WTC11 (cell line): ENCODE results near the gene UCN. TPM values are rescaled to one million over a fixed set of nuclear protein-coding genes. Genes with fewer than 3 reads are reported as not detected.
A peak's percentile ranks its signal among the peaks of the same experiment; 100 is the strongest.

Source experiments
- ELF4 ChIP-seq: sonication (generic); formaldehyde crosslinking; IDR thresholded peaks from 2 replicates; pipeline ENCODE4 v1.8.1; 2022; ENCODE audit warnings: low read depth, mild to moderate bottlenecking, moderate library complexity, missing genetic modification reagents
- ETV6 ChIP-seq: sonication (generic); formaldehyde crosslinking; IDR thresholded peaks from 2 replicates; pipeline ENCODE4 v1.8.1; 2022; ENCODE audit warnings: mild to moderate bottlenecking, missing genetic modification reagents
- FOXJ3 ChIP-seq: sonication (generic); formaldehyde crosslinking; IDR thresholded peaks from 2 replicates; pipeline ENCODE4 v1.9.0; 2021; ENCODE audit warnings: missing genetic modification reagents, mild to moderate bottlenecking, borderline replicate concordance
- FOXP1 ChIP-seq: sonication (generic); formaldehyde crosslinking; IDR thresholded peaks from 2 replicates; pipeline ENCODE4 v1.8.0; 2022; ENCODE audit warnings: missing genetic modification reagents, mild to moderate bottlenecking, moderate library complexity, borderline replicate concordance
- JUN ChIP-seq: sonication (generic); formaldehyde crosslinking; IDR thresholded peaks from 2 replicates; pipeline ENCODE4 v1.8.0; 2023; ENCODE audit warnings: mild to moderate bottlenecking, missing genetic modification reagents
- KAT7 ChIP-seq: sonication (generic); formaldehyde crosslinking; IDR thresholded peaks from 2 replicates; pipeline ENCODE4 v1.8.1; 2023; ENCODE audit warnings: missing genetic modification reagents, mild to moderate bottlenecking, borderline replicate concordance
- MXD4 ChIP-seq: fragments of 250-450 bp; sonication (Bioruptor Pico); IDR thresholded peaks from 2 replicates; pipeline ENCODE4 v1.8.0; 2021; ENCODE audit warnings: mild to moderate bottlenecking, moderate library complexity, borderline replicate concordance
- NR2C2 ChIP-seq: sonication (generic); formaldehyde crosslinking; IDR thresholded peaks from 2 replicates; pipeline ENCODE4 v1.8.0; 2022; ENCODE audit warnings: mild to moderate bottlenecking, missing genetic modification reagents
- SMAD3 ChIP-seq: sonication (generic); formaldehyde crosslinking; IDR thresholded peaks from 2 replicates; pipeline ENCODE4 v1.8.0; 2022; ENCODE audit warnings: missing genetic modification reagents, mild to moderate bottlenecking, borderline replicate concordance
- SMAD4 ChIP-seq: sonication (generic); formaldehyde crosslinking; IDR thresholded peaks from 2 replicates; pipeline ENCODE4 v1.8.0; 2022; ENCODE audit warnings: mild to moderate bottlenecking, missing genetic modification reagents
- SOX15 ChIP-seq: fragments of 250-450 bp; sonication (Bioruptor Pico); IDR thresholded peaks from 2 replicates; pipeline ENCODE4 v1.9.0; 2021; ENCODE audit warnings: mild to moderate bottlenecking
- SP1 ChIP-seq: sonication (generic); formaldehyde crosslinking; conservative IDR thresholded peaks from 2 replicates; pipeline ENCODE4 v1.8.1; 2022; ENCODE audit warnings: missing genetic modification reagents
- TCF7 ChIP-seq: sonication (generic); formaldehyde crosslinking; IDR thresholded peaks from 2 replicates; pipeline ENCODE4 v1.8.0; 2022; ENCODE audit warnings: mild to moderate bottlenecking, low read depth, missing genetic modification reagents, moderate library complexity
- TEAD1 ChIP-seq: sonication (generic); formaldehyde crosslinking; IDR thresholded peaks from 2 replicates; pipeline ENCODE4 v1.8.0; 2022; ENCODE audit warnings: mild to moderate bottlenecking, missing genetic modification reagents
- ZBTB21 ChIP-seq: sonication (generic); formaldehyde crosslinking; IDR thresholded peaks from 2 replicates; pipeline ENCODE4 v1.8.1; 2023; ENCODE audit warnings: mild to moderate bottlenecking, missing genetic modification reagents, borderline replicate concordance
- ZNF121 ChIP-seq: sonication (generic); formaldehyde crosslinking; IDR thresholded peaks from 2 replicates; pipeline ENCODE4 v1.8.0; 2023; ENCODE audit warnings: missing genetic modification reagents
- ZNF263 ChIP-seq: sonication (generic); formaldehyde crosslinking; IDR thresholded peaks from 2 replicates; pipeline ENCODE4 v1.8.1; 2022; ENCODE audit warnings: low read depth, mild to moderate bottlenecking, moderate library complexity, missing genetic modification reagents
- total RNA-seq: library from RNA; stranded (reverse); gene quantifications from 3 replicates; pipeline ENCODE4 v1.2.3, GENCODE V29; 2021
- TF ChIP-seq, protein P1 (sequence below): sonication (generic); formaldehyde crosslinking; IDR thresholded peaks from 2 replicates; pipeline ENCODE4 v1.8.0; 2022; ENCODE audit warnings: mild to moderate bottlenecking, missing genetic modification reagents
- TF ChIP-seq, protein P2 (sequence below): sonication (generic); formaldehyde crosslinking; IDR thresholded peaks from 2 replicates; pipeline ENCODE4 v1.8.0; 2023; ENCODE audit warnings: missing genetic modification reagents
- TF ChIP-seq, protein P3 (sequence below): fragments of 250-450 bp; sonication (Bioruptor Pico); IDR thresholded peaks from 2 replicates; pipeline ENCODE4 v1.8.0; 2021; ENCODE audit warnings: mild to moderate bottlenecking
- TF ChIP-seq, protein P4 (sequence below): sonication (generic); formaldehyde crosslinking; IDR thresholded peaks from 2 replicates; pipeline ENCODE4 v1.8.1; 2023; ENCODE audit warnings: mild to moderate bottlenecking, missing genetic modification reagents
- TF ChIP-seq, protein P5 (sequence below): sonication (generic); formaldehyde crosslinking; IDR thresholded peaks from 2 replicates; pipeline ENCODE4 v1.8.1; 2022; ENCODE audit warnings: mild to moderate bottlenecking, moderate library complexity, missing genetic modification reagents
- TF ChIP-seq, protein P6 (sequence below): sonication (generic); formaldehyde crosslinking; IDR thresholded peaks from 2 replicates; pipeline ENCODE4 v1.8.1; 2022; ENCODE audit warnings: missing genetic modification reagents, borderline replicate concordance
- TF ChIP-seq, protein P7 (sequence below): sonication (generic); formaldehyde crosslinking; IDR thresholded peaks from 2 replicates; pipeline ENCODE4 v1.8.0; 2022; ENCODE audit warnings: mild to moderate bottlenecking, missing genetic modification reagents
- TF ChIP-seq, protein P8 (sequence below): fragments of 250-450 bp; sonication (Bioruptor Pico); IDR thresholded peaks from 2 replicates; pipeline ENCODE4 v1.9.0; 2021; ENCODE audit warnings: moderate library complexity, mild to moderate bottlenecking, inconsistent platforms, borderline replicate concordance
- TF ChIP-seq, protein P9 (sequence below): sonication (generic); formaldehyde crosslinking; conservative IDR thresholded peaks from 2 replicates; pipeline ENCODE4 v1.8.1; 2023; ENCODE audit warnings: mild to moderate bottlenecking, low read depth, missing genetic modification reagents, moderate library complexity
- TF ChIP-seq, protein P10 (sequence below): fragments of 250-450 bp; sonication (Bioruptor Pico); IDR thresholded peaks from 2 replicates; pipeline ENCODE4 v1.9.0; 2021; ENCODE audit warnings: mild to moderate bottlenecking

The UCN gene
- total RNA-seq, 1 experiment from 2014 or later = 0.68 TPM

DNA sequence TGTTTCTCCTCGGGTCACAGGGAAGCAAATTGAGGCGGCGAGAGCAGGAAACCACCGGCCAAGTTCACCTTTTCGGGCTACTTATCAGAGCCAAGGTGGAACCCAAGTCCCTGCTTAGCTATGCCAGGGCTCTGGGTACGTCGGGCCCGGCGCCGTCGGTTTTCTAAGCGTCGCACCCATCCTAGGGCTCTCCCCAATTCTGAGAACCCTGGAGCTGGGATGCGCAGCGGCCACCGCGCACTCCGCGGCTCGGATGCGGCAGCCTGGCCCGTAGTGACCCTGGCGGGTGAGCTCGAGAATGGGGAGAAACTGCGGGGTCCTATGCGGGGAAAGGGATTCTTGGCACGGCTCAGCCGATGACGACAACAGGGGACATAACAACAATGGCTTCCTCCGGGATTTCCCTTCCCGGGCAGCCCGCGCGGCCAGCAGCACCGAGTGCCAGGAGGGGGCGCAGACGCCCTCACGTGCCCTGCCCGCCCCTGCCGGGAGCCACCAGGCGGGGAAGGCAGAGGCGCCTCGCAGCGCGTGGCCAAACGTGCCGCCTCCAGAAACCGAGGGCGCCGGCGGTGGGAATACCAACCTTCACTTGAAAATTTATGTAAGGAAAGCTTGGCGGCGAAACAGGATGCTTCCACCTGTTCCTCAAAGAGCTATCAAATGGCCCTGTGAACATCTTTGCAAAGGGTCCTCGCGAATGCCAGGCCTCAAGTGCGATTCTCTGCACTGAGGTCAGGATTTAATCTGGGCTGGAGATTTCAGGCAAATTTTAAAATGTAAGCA is 43.3 kb downstream of the UCN start (continued):
- TF ChIP-seq, protein P1, sequence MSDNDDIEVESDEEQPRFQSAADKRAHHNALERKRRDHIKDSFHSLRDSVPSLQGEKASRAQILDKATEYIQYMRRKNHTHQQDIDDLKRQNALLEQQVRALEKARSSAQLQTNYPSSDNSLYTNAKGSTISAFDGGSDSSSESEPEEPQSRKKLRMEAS (CRISPR knock-in tag) = peak; percentile 98
- TF ChIP-seq SP1 (CRISPR knock-in tag) = no peak
- TF ChIP-seq MXD4 (CRISPR knock-in tag) = no peak
- TF ChIP-seq FOXP1 = peak; percentile 97
- no peak for TF ChIP-seq SOX15 (CRISPR knock-in tag)
- 0 out of 2 replicates have a peak, but pooled peaks have one; percentile 46 for TF ChIP-seq ELF4
- TF ChIP-seq, protein P2, sequence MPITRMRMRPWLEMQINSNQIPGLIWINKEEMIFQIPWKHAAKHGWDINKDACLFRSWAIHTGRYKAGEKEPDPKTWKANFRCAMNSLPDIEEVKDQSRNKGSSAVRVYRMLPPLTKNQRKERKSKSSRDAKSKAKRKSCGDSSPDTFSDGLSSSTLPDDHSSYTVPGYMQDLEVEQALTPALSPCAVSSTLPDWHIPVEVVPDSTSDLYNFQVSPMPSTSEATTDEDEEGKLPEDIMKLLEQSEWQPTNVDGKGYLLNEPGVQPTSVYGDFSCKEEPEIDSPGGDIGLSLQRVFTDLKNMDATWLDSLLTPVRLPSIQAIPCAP (CRISPR knock-in tag) = peak; percentile 92
- no peak for TF ChIP-seq JUN (CRISPR knock-in tag)
- TF ChIP-seq ZNF263 = peak; percentile 55
- TF ChIP-seq, protein P3, sequence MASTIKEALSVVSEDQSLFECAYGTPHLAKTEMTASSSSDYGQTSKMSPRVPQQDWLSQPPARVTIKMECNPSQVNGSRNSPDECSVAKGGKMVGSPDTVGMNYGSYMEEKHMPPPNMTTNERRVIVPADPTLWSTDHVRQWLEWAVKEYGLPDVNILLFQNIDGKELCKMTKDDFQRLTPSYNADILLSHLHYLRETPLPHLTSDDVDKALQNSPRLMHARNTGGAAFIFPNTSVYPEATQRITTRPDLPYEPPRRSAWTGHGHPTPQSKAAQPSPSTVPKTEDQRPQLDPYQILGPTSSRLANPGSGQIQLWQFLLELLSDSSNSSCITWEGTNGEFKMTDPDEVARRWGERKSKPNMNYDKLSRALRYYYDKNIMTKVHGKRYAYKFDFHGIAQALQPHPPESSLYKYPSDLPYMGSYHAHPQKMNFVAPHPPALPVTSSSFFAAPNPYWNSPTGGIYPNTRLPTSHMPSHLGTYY = no peak
- TF ChIP-seq, protein P4, sequence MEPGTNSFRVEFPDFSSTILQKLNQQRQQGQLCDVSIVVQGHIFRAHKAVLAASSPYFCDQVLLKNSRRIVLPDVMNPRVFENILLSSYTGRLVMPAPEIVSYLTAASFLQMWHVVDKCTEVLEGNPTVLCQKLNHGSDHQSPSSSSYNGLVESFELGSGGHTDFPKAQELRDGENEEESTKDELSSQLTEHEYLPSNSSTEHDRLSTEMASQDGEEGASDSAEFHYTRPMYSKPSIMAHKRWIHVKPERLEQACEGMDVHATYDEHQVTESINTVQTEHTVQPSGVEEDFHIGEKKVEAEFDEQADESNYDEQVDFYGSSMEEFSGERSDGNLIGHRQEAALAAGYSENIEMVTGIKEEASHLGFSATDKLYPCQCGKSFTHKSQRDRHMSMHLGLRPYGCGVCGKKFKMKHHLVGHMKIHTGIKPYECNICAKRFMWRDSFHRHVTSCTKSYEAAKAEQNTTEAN (CRISPR knock-in tag) = peak; percentile 84; the same call in 1 of the 2 replicates
- TF ChIP-seq, protein P5, sequence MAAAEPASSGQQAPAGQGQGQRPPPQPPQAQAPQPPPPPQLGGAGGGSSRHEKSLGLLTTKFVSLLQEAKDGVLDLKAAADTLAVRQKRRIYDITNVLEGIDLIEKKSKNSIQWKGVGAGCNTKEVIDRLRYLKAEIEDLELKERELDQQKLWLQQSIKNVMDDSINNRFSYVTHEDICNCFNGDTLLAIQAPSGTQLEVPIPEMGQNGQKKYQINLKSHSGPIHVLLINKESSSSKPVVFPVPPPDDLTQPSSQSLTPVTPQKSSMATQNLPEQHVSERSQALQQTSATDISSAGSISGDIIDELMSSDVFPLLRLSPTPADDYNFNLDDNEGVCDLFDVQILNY (CRISPR knock-in tag) = peak; percentile 91
- TF ChIP-seq KAT7 (CRISPR knock-in tag) = peak; percentile 85; the same call in 1 of the 2 replicates
- 0 out of 2 replicates have a peak, but pooled peaks have one; percentile 27 for TF ChIP-seq ZBTB21 (CRISPR knock-in tag)
- TF ChIP-seq NR2C2 = no peak
- peak; percentile 23; the same call in 1 of the 2 replicates for TF ChIP-seq ZNF121
- no peak for TF ChIP-seq SMAD4 (CRISPR knock-in tag)
- TF ChIP-seq SMAD3 (CRISPR knock-in tag) = peak; percentile 78; the same call in 1 of the 2 replicates
- TF ChIP-seq, protein P6, sequence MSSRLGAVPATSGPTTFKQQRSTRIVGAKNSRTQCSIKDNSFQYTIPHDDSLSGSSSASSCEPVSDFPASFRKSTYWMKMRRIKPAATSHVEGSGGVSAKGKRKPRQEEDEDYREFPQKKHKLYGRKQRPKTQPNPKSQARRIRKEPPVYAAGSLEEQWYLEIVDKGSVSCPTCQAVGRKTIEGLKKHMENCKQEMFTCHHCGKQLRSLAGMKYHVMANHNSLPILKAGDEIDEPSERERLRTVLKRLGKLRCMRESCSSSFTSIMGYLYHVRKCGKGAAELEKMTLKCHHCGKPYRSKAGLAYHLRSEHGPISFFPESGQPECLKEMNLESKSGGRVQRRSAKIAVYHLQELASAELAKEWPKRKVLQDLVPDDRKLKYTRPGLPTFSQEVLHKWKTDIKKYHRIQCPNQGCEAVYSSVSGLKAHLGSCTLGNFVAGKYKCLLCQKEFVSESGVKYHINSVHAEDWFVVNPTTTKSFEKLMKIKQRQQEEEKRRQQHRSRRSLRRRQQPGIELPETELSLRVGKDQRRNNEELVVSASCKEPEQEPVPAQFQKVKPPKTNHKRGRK (CRISPR knock-in tag) = 0 out of 2 replicates have a peak, but pooled peaks have one; percentile 42
- peak; percentile 93 for TF ChIP-seq ETV6
- TF ChIP-seq, protein P7, sequence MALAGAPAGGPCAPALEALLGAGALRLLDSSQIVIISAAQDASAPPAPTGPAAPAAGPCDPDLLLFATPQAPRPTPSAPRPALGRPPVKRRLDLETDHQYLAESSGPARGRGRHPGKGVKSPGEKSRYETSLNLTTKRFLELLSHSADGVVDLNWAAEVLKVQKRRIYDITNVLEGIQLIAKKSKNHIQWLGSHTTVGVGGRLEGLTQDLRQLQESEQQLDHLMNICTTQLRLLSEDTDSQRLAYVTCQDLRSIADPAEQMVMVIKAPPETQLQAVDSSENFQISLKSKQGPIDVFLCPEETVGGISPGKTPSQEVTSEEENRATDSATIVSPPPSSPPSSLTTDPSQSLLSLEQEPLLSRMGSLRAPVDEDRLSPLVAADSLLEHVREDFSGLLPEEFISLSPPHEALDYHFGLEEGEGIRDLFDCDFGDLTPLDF = peak; percentile 95
- TF ChIP-seq TCF7 (CRISPR knock-in tag) = 0 out of 2 replicates have a peak, but pooled peaks have one; percentile 71
- TF ChIP-seq, protein P8, sequence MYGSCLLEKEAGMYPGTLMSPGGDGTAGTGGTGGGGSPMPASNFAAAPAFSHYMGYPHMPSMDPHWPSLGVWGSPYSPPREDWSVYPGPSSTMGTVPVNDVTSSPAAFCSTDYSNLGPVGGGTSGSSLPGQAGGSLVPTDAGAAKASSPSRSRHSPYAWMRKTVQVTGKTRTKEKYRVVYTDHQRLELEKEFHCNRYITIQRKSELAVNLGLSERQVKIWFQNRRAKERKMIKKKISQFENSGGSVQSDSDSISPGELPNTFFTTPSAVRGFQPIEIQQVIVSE (CRISPR knock-in tag) = no peak
- TF ChIP-seq, protein P9, sequence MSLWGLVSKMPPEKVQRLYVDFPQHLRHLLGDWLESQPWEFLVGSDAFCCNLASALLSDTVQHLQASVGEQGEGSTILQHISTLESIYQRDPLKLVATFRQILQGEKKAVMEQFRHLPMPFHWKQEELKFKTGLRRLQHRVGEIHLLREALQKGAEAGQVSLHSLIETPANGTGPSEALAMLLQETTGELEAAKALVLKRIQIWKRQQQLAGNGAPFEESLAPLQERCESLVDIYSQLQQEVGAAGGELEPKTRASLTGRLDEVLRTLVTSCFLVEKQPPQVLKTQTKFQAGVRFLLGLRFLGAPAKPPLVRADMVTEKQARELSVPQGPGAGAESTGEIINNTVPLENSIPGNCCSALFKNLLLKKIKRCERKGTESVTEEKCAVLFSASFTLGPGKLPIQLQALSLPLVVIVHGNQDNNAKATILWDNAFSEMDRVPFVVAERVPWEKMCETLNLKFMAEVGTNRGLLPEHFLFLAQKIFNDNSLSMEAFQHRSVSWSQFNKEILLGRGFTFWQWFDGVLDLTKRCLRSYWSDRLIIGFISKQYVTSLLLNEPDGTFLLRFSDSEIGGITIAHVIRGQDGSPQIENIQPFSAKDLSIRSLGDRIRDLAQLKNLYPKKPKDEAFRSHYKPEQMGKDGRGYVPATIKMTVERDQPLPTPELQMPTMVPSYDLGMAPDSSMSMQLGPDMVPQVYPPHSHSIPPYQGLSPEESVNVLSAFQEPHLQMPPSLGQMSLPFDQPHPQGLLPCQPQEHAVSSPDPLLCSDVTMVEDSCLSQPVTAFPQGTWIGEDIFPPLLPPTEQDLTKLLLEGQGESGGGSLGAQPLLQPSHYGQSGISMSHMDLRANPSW = 0 out of 2 replicates have a peak, but pooled peaks have one; percentile 73
- TF ChIP-seq, protein P10, sequence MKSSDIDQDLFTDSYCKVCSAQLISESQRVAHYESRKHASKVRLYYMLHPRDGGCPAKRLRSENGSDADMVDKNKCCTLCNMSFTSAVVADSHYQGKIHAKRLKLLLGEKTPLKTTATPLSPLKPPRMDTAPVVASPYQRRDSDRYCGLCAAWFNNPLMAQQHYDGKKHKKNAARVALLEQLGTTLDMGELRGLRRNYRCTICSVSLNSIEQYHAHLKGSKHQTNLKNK (CRISPR knock-in tag) = no peak
- TF ChIP-seq FOXJ3 (CRISPR knock-in tag) = 0 out of 2 replicates have a peak, but pooled peaks have one; percentile 29
- TF ChIP-seq TEAD1 (CRISPR knock-in tag) = peak; percentile 94
